Hepatocyte (in vitro differentiated cells): Measurements from ENCODE around the gene BPNT1. TPM values are rescaled to one million over a fixed set of nuclear protein-coding genes. Genes with fewer than 3 reads are reported as not detected.
"Not testable (repeated sequence)": the region's sequence is repeated elsewhere in the genome, so short reads cannot be mapped to it uniquely, and the experiment has no call there.

ENCODE experiments used
- DNase-seq: peaks from one replicate; pipeline ENCODE4 v3.0.0-alpha.2; 2016; ENCODE audit warnings: low spot score
- H2AFZ ChIP-seq: fragments of 200-600 bp; sonication (generic); 2 replicates; pipeline ENCODE4 v1.6.0; 2016; ENCODE audit warnings: antibody characterized with exemption, mild to moderate bottlenecking
- H3K27ac ChIP-seq: fragments of 200-600 bp; sonication (generic); 2 replicates; pipeline ENCODE4 v1.5.1; 2016; ENCODE audit warnings: mild to moderate bottlenecking
- H3K27me3 ChIP-seq: fragments of 200-600 bp; sonication (generic); 2 replicates; pipeline ENCODE4 v1.6.1; 2016
- H3K36me3 ChIP-seq: fragments of 200-600 bp; sonication (generic); replicated peaks from 2 replicates; pipeline ENCODE4 v1.5.1; 2016; ENCODE audit warnings: low read depth; ENCODE audit not compliant: insufficient read depth
- H3K4me1 ChIP-seq: fragments of 200-600 bp; sonication (generic); 2 replicates; pipeline ENCODE4 v1.5.1; 2016; ENCODE audit warnings: mild to moderate bottlenecking, moderate library complexity; ENCODE audit not compliant: insufficient read depth
- H3K4me2 ChIP-seq: fragments of 200-600 bp; sonication (generic); 2 replicates; pipeline ENCODE4 v1.6.0; 2016
- H3K4me3 ChIP-seq: fragments of 200-600 bp; sonication (generic); 2 replicates; pipeline ENCODE4 v1.5.1; 2016; ENCODE audit warnings: mild to moderate bottlenecking
- H3K79me2 ChIP-seq: fragments of 200-600 bp; sonication (generic); 2 replicates; pipeline ENCODE4 v1.6.0; 2017; ENCODE audit warnings: mild to moderate bottlenecking
- H3K9me2 ChIP-seq: fragments of 200-600 bp; sonication (generic); replicated peaks from 2 replicates; pipeline ENCODE4 v1.6.0; 2017; ENCODE audit warnings: mild to moderate bottlenecking; ENCODE audit not compliant: insufficient read depth
- H3K9me3 ChIP-seq: fragments of 200-600 bp; sonication (generic); 2 replicates; pipeline ENCODE4 v1.5.1; 2016; ENCODE audit warnings: low read depth, mild to moderate bottlenecking
- H4K20me1 ChIP-seq: fragments of 200-600 bp; sonication (generic); 2 replicates; pipeline ENCODE4 v1.6.0; 2016; ENCODE audit warnings: mild to moderate bottlenecking; ENCODE audit not compliant: insufficient read depth, poor library complexity, severe bottlenecking
- EZH2 ChIP-seq: fragments of 200-600 bp; sonication (generic); IDR thresholded peaks from 2 replicates; pipeline ENCODE4 v1.6.1; 2016; ENCODE audit warnings: antibody characterized with exemption, mild to moderate bottlenecking, borderline replicate concordance
- EZH2phosphoT487 ChIP-seq: fragments of 200-600 bp; sonication (generic); IDR thresholded peaks from one replicate; pipeline ENCODE4 v1.6.1; 2018; ENCODE audit warnings: antibody characterized with exemption, mild to moderate bottlenecking, low read depth, moderate library complexity; ENCODE audit not compliant: unreplicated experiment, severe bottlenecking
- WGBS: methylation state at CpG from one replicate; pipeline ENCODE4 v1.1.6; 2016; ENCODE audit warnings: low lambda C conversion rate; ENCODE audit errors: missing lambda C conversion rate; 5-methylcytosine and 5-hydroxymethylcytosine counted together
- polyA plus RNA-seq: library from polyadenylated mRNA; unstranded; fragments of >200 nt; fragmentation: Nextera tagmentation; extraction: Ambion mirVana; gene quantifications from 2 replicates; pipeline ENCODE4 v1.2.1, GENCODE V29; 2016
- total RNA-seq: library from RNA; depleted of rRNA; stranded (reverse); fragments of >200 nt; gene quantifications from 2 replicates; pipeline ENCODE4 v1.2.3, GENCODE V29; 2014
- TF ChIP-seq, protein P1 (sequence below): fragments of 200-600 bp; sonication (generic); IDR thresholded peaks from 2 replicates; pipeline ENCODE4 v1.5.1; 2016; ENCODE audit warnings: antibody characterized with exemption, mild to moderate bottlenecking; ENCODE audit not compliant: poor library complexity

Gene BPNT1
- total and polyA plus RNA-seq, 2 experiments from 2014 or later, result 11.2 to 53.4 TPM

- Histone ChIP-seq H3K4me2 (peak within 1 kb of the TSS; percentile 86), H3K36me3 (no peaks in the 10 kb centered on the region), H3K79me2 (peaks cover 26% of the 10 kb centered on the region), H3K27me3 (no peaks in the 10 kb centered on the region), H4K20me1 (peaks cover 3% of the 10 kb centered on the region), H3K4me1 (peaks cover 12% of the 10 kb centered on the region), H3K9me3 (no peaks in the 10 kb centered on the region), H3K4me3 (peak within 1 kb of the TSS; percentile 90), H3K27ac (peak within 1 kb of the TSS; percentile 91), H2AFZ (peak within 1 kb of the TSS; percentile 95), H3K9me2 (no peaks in the 10 kb centered on the region)
- peak; percentile 96 for DNase-seq
- TF ChIP-seq, protein P1, sequence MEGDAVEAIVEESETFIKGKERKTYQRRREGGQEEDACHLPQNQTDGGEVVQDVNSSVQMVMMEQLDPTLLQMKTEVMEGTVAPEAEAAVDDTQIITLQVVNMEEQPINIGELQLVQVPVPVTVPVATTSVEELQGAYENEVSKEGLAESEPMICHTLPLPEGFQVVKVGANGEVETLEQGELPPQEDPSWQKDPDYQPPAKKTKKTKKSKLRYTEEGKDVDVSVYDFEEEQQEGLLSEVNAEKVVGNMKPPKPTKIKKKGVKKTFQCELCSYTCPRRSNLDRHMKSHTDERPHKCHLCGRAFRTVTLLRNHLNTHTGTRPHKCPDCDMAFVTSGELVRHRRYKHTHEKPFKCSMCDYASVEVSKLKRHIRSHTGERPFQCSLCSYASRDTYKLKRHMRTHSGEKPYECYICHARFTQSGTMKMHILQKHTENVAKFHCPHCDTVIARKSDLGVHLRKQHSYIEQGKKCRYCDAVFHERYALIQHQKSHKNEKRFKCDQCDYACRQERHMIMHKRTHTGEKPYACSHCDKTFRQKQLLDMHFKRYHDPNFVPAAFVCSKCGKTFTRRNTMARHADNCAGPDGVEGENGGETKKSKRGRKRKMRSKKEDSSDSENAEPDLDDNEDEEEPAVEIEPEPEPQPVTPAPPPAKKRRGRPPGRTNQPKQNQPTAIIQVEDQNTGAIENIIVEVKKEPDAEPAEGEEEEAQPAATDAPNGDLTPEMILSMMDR, result no peak
- TF ChIP-seq EZH2phosphoT487 (no peak), EZH2 (no peak)
- 1% methylated on average over 66 of the region's 73 CpGs for WGBS
Observed at GRCh38 chr1:220094016-220094911, 4.7 kb upstream of the BPNT1 start, which contains the start of gene IARS2. TSS of gene IARS2 (plus strand) at chr1:220094132. CDS start at chr1:220094217, 85 bp downstream.

- no peaks in the 10 kb centered on the region for H3K36me3 ChIP-seq
- TF ChIP-seq EZH2 (no peak), EZH2phosphoT487 (no peak)
- TF ChIP-seq, protein P1, result no peak
- H2AFZ ChIP-seq, result peak overlapping the region; percentile 51
- no peaks in the 10 kb centered on the region for H3K27me3 ChIP-seq
- no peaks in the 10 kb centered on the region for H3K9me2 ChIP-seq
- H3K4me1 ChIP-seq, result peaks cover 12% of the 10 kb centered on the region
- H3K79me2 ChIP-seq, result peaks cover 33% of the 10 kb centered on the region
- WGBS, result 38% methylated on average over 8 of the region's 12 CpGs
- no peak for DNase-seq
- no peak overlapping the region for H3K4me3 ChIP-seq
- H3K4me2 ChIP-seq, result peak overlapping the region; percentile 51
- peak overlapping the region; percentile 5 for H3K27ac ChIP-seq
- no peaks in the 10 kb centered on the region for H3K9me3 ChIP-seq
- peaks cover 3% of the 10 kb centered on the region for H4K20me1 ChIP-seq
Observed at GRCh38 chr1:220093361-220094015, 3.9 kb upstream of the BPNT1 start.

DNA sequence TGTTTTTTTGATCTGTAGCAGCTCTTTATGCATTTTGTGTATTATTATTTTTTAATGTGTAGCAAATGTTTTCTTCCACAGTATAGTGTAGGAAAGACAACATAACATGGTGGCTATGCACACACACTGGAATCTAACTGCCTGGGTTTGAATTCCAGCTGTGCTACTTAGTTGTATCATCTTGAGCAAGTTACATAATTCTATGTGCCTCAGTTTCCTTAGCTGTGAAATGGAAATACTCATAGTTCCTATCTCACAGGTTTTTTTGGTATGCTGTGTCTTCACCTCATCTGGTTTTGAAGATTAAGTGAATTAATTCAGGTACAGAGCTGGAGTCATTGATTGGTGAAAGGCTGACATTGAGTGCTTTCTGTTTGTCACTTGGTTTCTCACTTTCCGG, 3.1 kb upstream of the BPNT1 start:
- H3K36me3 ChIP-seq, result no peaks in the 10 kb centered on the region
- H3K4me1 ChIP-seq, result peaks cover 12% of the 10 kb centered on the region
- H3K4me2 ChIP-seq, result no peak overlapping the region
- no peaks in the 10 kb centered on the region for H3K9me2 ChIP-seq
- no peak for TF ChIP-seq EZH2phosphoT487
- TF ChIP-seq, protein P1, result no peak
- TF ChIP-seq EZH2, result no peak
- H3K27ac ChIP-seq, result no peak overlapping the region
- no peaks in the 10 kb centered on the region for H3K9me3 ChIP-seq
- H4K20me1 ChIP-seq, result peaks cover 3% of the 10 kb centered on the region
- DNase-seq, result no peak
- H3K4me3 ChIP-seq, result no peak overlapping the region
- H2AFZ ChIP-seq, result no peak overlapping the region
- WGBS, result 95% methylated on average over 1 of the region's 1 CpG
- H3K79me2 ChIP-seq, result peaks cover 39% of the 10 kb centered on the region
- H3K27me3 ChIP-seq, result no peaks in the 10 kb centered on the region

- peaks cover 62% of the 10 kb centered on the region for H3K79me2 ChIP-seq
- H3K4me1 ChIP-seq, DNase-seq, H3K27ac ChIP-seq, H3K27me3 ChIP-seq, H3K4me3 ChIP-seq, H4K20me1 ChIP-seq, H3K36me3 ChIP-seq, H3K4me2 ChIP-seq, H2AFZ ChIP-seq, H3K9me3 ChIP-seq, H3K9me2 ChIP-seq: not testable (repeated sequence)
- 89% methylated on average over 15 of the region's 15 CpGs for WGBS
Observed at GRCh38 chr1:220086261-220086686, 3.3 kb downstream of the BPNT1 start.
